Suprapubic skin (tissue), 4 donors: ENCODE results near the gene MYL9.

Experiments used
- CTCF ChIP-seq, 2 donors: fragments of 200-600 bp in 1 of 2; fragments of 450-650 bp in 1 of 2; sonication (generic) in 1 of 2; IDR thresholded peaks; one replicate each; pipeline ENCODE4 v1.5.1; 2016 to 2019; ENCODE audit warnings: antibody characterized with exemption in 2 of 2, mild to moderate bottlenecking in 1 of 2, moderate library complexity in 1 of 2
- POLR2A ChIP-seq, 2 donors: fragments of 450-650 bp; IDR thresholded peaks; one replicate each; pipeline ENCODE4 v1.6.1; 2017; ENCODE audit warnings: antibody characterized with exemption in 2 of 2, mild to moderate bottlenecking in 2 of 2, moderate library complexity in 2 of 2
- POLR2AphosphoS5 ChIP-seq, 3 donors: sonication (generic); formaldehyde crosslinking; IDR thresholded peaks; one replicate each; pipeline ENCODE4 v1.6.1; 2017; ENCODE audit warnings: antibody characterized with exemption in 3 of 3

GRCh38 chr20:36501367-36502006 lies 39.8 kb upstream of the MYL9 start:
- TF ChIP-seq POLR2AphosphoS5 (IDR thresholded peaks at IDR 0.05) (no peak), CTCF (IDR thresholded peaks at IDR 0.05) (no peak), POLR2A (IDR thresholded peaks at IDR 0.05) (no peak)
